ENCODE measurements around the gene PLA2G2D.

The PLA2G2D gene

GRCh38 chr1:20079661-20080305, 39.6 kb downstream of the PLA2G2D start (continued):
- no peak for TF ChIP-seq CSRNP3 (CRISPR knock-in tag; IDR thresholded peaks at IDR 0.05)
- no peak for TF ChIP-seq ZC3H10 (CRISPR knock-in tag; IDR thresholded peaks at IDR 0.05)
- TF ChIP-seq OSR1 (CRISPR knock-in tag; IDR thresholded peaks at IDR 0.05): no peak
- no peak for TF ChIP-seq ESRRG (CRISPR knock-in tag; IDR thresholded peaks at IDR 0.05)
- no peak for TF ChIP-seq PPARA (CRISPR knock-in tag; IDR thresholded peaks at IDR 0.05; ENCODE audit: borderline replicate concordance)
- no peak for TF ChIP-seq ZNF70 (CRISPR knock-in tag; IDR thresholded peaks at IDR 0.05)
- TF ChIP-seq TSHZ2 (CRISPR knock-in tag; IDR thresholded peaks at IDR 0.05): no peak
- no peak for TF ChIP-seq ARNTL (CRISPR knock-in tag; IDR thresholded peaks at IDR 0.05; ENCODE audit: borderline replicate concordance, low read depth)
- TF ChIP-seq TOX (CRISPR knock-in tag; IDR thresholded peaks at IDR 0.05; ENCODE audit: borderline replicate concordance): no peak

- no peak for ATAC-seq
- TF ChIP-seq ZC3H10 (CRISPR knock-in tag; IDR thresholded peaks at IDR 0.05) (no peak), CREB5 (CRISPR knock-in tag; IDR thresholded peaks at IDR 0.05; ENCODE audit: low read depth) (no peak), GLIS3 (CRISPR knock-in tag; IDR thresholded peaks at IDR 0.05) (no peak), ARNTL (CRISPR knock-in tag; IDR thresholded peaks at IDR 0.05; ENCODE audit: borderline replicate concordance, low read depth) (no peak), ESRRG (CRISPR knock-in tag; IDR thresholded peaks at IDR 0.05) (no peak), ZNF565 (CRISPR knock-in tag; conservative IDR thresholded peaks at IDR 0.05; ENCODE audit: low read depth) (no peak), SNAI2 (CRISPR knock-in tag; IDR thresholded peaks at IDR 0.05) (no peak), OSR1 (CRISPR knock-in tag; IDR thresholded peaks at IDR 0.05) (no peak), ISL1 (CRISPR knock-in tag; IDR thresholded peaks at IDR 0.05) (no peak), ZNF8 (CRISPR knock-in tag; IDR thresholded peaks at IDR 0.05) (no peak), CSDC2 (CRISPR knock-in tag; IDR thresholded peaks at IDR 0.05) (no peak), RARB (CRISPR knock-in tag; IDR thresholded peaks at IDR 0.05) (no peak), POU6F1 (CRISPR knock-in tag; IDR thresholded peaks at IDR 0.05; ENCODE audit: borderline replicate concordance, low read depth) (no peak), TCF4 (CRISPR knock-in tag; IDR thresholded peaks at IDR 0.05; ENCODE audit: borderline replicate concordance) (no peak), PATZ1 (CRISPR knock-in tag; IDR thresholded peaks at IDR 0.05; ENCODE audit: borderline replicate concordance) (no peak), ZFP30 (CRISPR knock-in tag; IDR thresholded peaks at IDR 0.05) (no peak), ZFP3 (CRISPR knock-in tag; IDR thresholded peaks at IDR 0.05) (no peak)
Measured at GRCh38 chr1:20078711-20079110, 40.6 kb downstream of the PLA2G2D start.
